ENCODE data around the gene TAF5L.
"Not testable (repeated sequence)": the region's sequence is repeated elsewhere in the genome, so short reads cannot be mapped to it uniquely, and the experiment has no call there.

The TAF5L gene

GRCh38 chr1:229641306-229641705, 15.4 kb upstream of the TAF5L start:
- DNase-seq, result no peak

- DNase-seq, result no peak
These were observed 14.5 kb upstream of the TAF5L start for GRCh38 chr1:229640455-229640854.

GRCh38 chr1:229637746-229638145, 11.8 kb upstream of the TAF5L start:
- no peak for DNase-seq

GRCh38 chr1:229636042-229636441, 10.1 kb upstream of the TAF5L start:
- DNase-seq, result no peak

- DNase-seq, result no peak
These were observed 6.0 kb upstream of the TAF5L start for GRCh38 chr1:229631966-229632365.

GRCh38 chr1:229631148-229631547, 5.2 kb upstream of the TAF5L start:
- DNase-seq, result no peak

GRCh38 chr1:229629261-229629660, 3.3 kb upstream of the TAF5L start:
- DNase-seq, result no peak

- no peak for DNase-seq
These were observed 1.1 kb upstream of the TAF5L start for GRCh38 chr1:229627003-229627402.

GRCh38 chr1:229625071-229625914, 629 bp downstream of the TAF5L start:
- peak; percentile 74 for DNase-seq

- no peak for DNase-seq
These were observed 1.3 kb downstream of the TAF5L start for GRCh38 chr1:229624521-229625070.

- DNase-seq, result no peak
These were observed 2.1 kb downstream of the TAF5L start for GRCh38 chr1:229623838-229624237.

- no peak for DNase-seq
These were observed 2.7 kb downstream of the TAF5L start for GRCh38 chr1:229623225-229623624.

- not testable (repeated sequence) for DNase-seq
These were observed 3.2 kb downstream of the TAF5L start for GRCh38 chr1:229622641-229623120.

- no peak for DNase-seq
These were observed 4.3 kb downstream of the TAF5L start for GRCh38 chr1:229621663-229622062.

- DNase-seq, result no peak
These were observed 5.0 kb downstream of the TAF5L start for GRCh38 chr1:229620876-229621275.

- no peak for DNase-seq
These were observed 6.3 kb downstream of the TAF5L start for GRCh38 chr1:229619614-229620013.

- DNase-seq, result no peak
These were observed 6.9 kb downstream of the TAF5L start for GRCh38 chr1:229619002-229619401.

- DNase-seq, result no peak
These were observed 8.4 kb downstream of the TAF5L start for GRCh38 chr1:229617351-229618100.

- DNase-seq, result no peak
These were observed 11.2 kb downstream of the TAF5L start for GRCh38 chr1:229614701-229615100.

- no peak for DNase-seq
These were observed 12.0 kb downstream of the TAF5L start for GRCh38 chr1:229613938-229614337.

GRCh38 chr1:229608590-229608989, 17.3 kb downstream of the TAF5L start:
- DNase-seq, result no peak

GRCh38 chr1:229607370-229607769, 18.6 kb downstream of the TAF5L start:
- DNase-seq, result no peak

GRCh38 chr1:229603371-229604005, 22.4 kb downstream of the TAF5L start:
- no peak for DNase-seq

Data from right forelimb (tissue), 1 donor.